ENCODE measurements around the gene TRMT2A. TPM values are rescaled to one million over a fixed set of nuclear protein-coding genes. Genes with fewer than 3 reads are reported as not detected.

Gene TRMT2A
- total RNA-seq, 6 donors from 2014 or later: 30.3 to 146 (median 61.9) TPM

DNA sequence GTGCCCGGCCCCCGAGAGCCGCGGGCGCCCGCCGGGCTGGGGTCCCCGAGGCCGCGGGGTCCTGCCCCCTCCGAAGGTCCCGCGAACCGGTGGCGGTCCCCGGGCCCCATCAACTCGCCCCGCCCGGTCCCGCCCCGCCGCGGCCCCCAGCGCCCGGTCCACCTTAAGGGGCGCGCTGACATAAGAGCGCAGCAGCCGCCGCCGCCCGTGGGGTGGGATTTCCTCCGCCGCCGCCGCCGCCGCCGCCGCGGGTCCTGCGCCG is 14.5 kb upstream of the TRMT2A start, which contains the start of gene ZDHHC8:
Gene ZDHHC8 (plus strand): TSS at position 208 of the 262 bp plus-strand sequence. CDS start 144 bp downstream, outside the sequence.
- no peaks in the 10 kb centered on the region for H3K27me3 ChIP-seq
- peak within 1 kb of the TSS; percentile 80 to 99 (median 97) for H3K4me3 ChIP-seq
- TF ChIP-seq, protein P1, sequence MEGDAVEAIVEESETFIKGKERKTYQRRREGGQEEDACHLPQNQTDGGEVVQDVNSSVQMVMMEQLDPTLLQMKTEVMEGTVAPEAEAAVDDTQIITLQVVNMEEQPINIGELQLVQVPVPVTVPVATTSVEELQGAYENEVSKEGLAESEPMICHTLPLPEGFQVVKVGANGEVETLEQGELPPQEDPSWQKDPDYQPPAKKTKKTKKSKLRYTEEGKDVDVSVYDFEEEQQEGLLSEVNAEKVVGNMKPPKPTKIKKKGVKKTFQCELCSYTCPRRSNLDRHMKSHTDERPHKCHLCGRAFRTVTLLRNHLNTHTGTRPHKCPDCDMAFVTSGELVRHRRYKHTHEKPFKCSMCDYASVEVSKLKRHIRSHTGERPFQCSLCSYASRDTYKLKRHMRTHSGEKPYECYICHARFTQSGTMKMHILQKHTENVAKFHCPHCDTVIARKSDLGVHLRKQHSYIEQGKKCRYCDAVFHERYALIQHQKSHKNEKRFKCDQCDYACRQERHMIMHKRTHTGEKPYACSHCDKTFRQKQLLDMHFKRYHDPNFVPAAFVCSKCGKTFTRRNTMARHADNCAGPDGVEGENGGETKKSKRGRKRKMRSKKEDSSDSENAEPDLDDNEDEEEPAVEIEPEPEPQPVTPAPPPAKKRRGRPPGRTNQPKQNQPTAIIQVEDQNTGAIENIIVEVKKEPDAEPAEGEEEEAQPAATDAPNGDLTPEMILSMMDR (IDR thresholded peaks at IDR 0.05): peak in 1 of 6 experiments; percentile 16
- TF ChIP-seq EP300 (IDR thresholded peaks at IDR 0.05): no peak
- H3K36me3 ChIP-seq: peaks cover 0 to 13% (median 10%) of the 10 kb centered on the region in 4 donors
- H3K4me1 ChIP-seq: peaks cover 32 to 57% (median 38%) of the 10 kb centered on the region in 4 donors
- no peaks in the 10 kb centered on the region for H3K9me3 ChIP-seq
- peak within 1 kb of the TSS; percentile 81 to 94 (median 92) for H3K27ac ChIP-seq
- peak; percentile 31 to 92 for DNase-seq
- WGBS, 2 donors: no CpG with 5 or more reads among the region's 43 CpGs
- peak in 1 of 2 donors; percentile 76 for ATAC-seq (ENCODE audit: low FRiP score in 2 of 2)

- peaks cover 30 to 51% (median 34%) of the 10 kb centered on the region in 4 donors for H3K4me1 ChIP-seq
- ATAC-seq (ENCODE audit: low FRiP score in 2 of 2) (peak; percentile 83 to 94), DNase-seq (peak; percentile 90 to 95)
- H3K27ac ChIP-seq: peak overlapping the region; percentile 81 to 94 (median 92)
- TF ChIP-seq POLR2A (IDR thresholded peaks at IDR 0.05) (peak in 3 of 4 donors; percentile 26 to 40 (median 31)), POLR2AphosphoS5 (IDR thresholded peaks at IDR 0.05) (peak; percentile 20 to 58), EP300 (IDR thresholded peaks at IDR 0.05) (no peak)
- TF ChIP-seq, protein P1 (IDR thresholded peaks at IDR 0.05): no peak
- H3K9me3 ChIP-seq: no peaks in the 10 kb centered on the region
- peaks cover 0 to 18% (median 15%) of the 10 kb centered on the region in 4 donors for H3K36me3 ChIP-seq
- no peaks in the 10 kb centered on the region for H3K27me3 ChIP-seq
- H3K4me3 ChIP-seq: peak overlapping the region; percentile 80 to 99 (median 97)
- 10% methylated on average over 13 of the region's 70 CpGs; no CpG with 5 or more reads in 1 of the 2 donors for WGBS, 2 donors
These were observed 13.9 kb upstream of the TRMT2A start for GRCh38 chr22:20130731-20131596.

DNA sequence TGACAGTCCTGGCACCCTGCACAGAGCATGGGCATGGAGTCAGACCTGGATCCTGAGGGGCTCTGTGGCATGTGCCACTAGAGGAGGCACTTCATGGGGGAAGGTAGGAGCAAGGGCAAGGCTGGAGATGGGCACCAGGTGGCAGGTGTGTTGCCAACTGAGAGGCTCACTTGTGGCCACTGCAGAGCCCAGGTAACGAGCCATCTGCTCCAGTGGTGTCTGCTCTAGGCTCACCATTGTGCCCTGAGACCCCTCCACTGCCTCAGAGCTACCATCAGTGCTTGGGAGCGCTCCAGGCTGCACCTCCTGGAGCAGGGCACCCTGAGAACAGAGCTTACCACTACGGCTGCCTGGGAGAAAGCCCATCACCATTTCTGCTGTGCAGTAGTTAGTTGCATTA is 13.3 kb upstream of the TRMT2A start:
- no peak for TF ChIP-seq POLR2AphosphoS5 (IDR thresholded peaks at IDR 0.05)
- no peak for TF ChIP-seq POLR2A (IDR thresholded peaks at IDR 0.05)
- TF ChIP-seq, protein P1 (IDR thresholded peaks at IDR 0.05): no peak
- TF ChIP-seq EP300 (IDR thresholded peaks at IDR 0.05): no peak
- H3K36me3 ChIP-seq: peaks cover 0 to 25% (median 22%) of the 10 kb centered on the region in 4 donors
- peaks cover 25 to 45% (median 27%) of the 10 kb centered on the region in 4 donors for H3K4me1 ChIP-seq
- peak overlapping the region in 3 of 4 donors; percentile 92 to 94 (median 93) for H3K27ac ChIP-seq
- H3K4me3 ChIP-seq: peak overlapping the region in 3 of 4 donors; percentile 80 to 97 (median 97)
- no peak for ATAC-seq (ENCODE audit: low FRiP score in 2 of 2)
- WGBS, 2 donors: 75% methylated on average over 3 of the region's 3 CpGs; no CpG with 5 or more reads in 1 of the 2 donors
- no peaks in the 10 kb centered on the region for H3K27me3 ChIP-seq
- no peaks in the 10 kb centered on the region for H3K9me3 ChIP-seq
- DNase-seq: no peak

DNA sequence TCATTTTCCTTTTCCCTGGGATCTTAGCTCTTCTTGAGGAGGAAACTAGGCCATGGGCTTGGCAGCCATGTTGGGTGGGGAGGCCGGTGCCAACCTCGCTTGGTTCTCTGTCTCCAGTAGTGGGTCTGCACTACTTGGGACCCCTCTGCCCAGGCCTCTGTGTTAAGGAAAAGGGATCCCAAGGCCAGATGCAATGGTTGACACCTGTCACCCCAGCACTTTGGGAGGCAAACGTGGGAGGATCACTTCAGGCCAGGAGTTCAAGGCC is 12.7 kb upstream of the TRMT2A start:
- Histone ChIP-seq H3K36me3 (peaks cover 0 to 31% (median 27%) of the 10 kb centered on the region in 4 donors), H3K27ac (no peak overlapping the region), H3K9me3 (no peaks in the 10 kb centered on the region), H3K27me3 (no peaks in the 10 kb centered on the region), H3K4me3 (no peak overlapping the region), H3K4me1 (peaks cover 21 to 38% (median 27%) of the 10 kb centered on the region in 4 donors)
- TF ChIP-seq, protein P1 (IDR thresholded peaks at IDR 0.05): no peak
- TF ChIP-seq EP300 (IDR thresholded peaks at IDR 0.05) (no peak), POLR2AphosphoS5 (IDR thresholded peaks at IDR 0.05) (no peak), POLR2A (IDR thresholded peaks at IDR 0.05) (no peak)
- DNase-seq: no peak
- ATAC-seq (ENCODE audit: low FRiP score in 2 of 2): no peak
- 77 to 84% methylated on average over 3 of the region's 3 CpGs for WGBS, 2 donors
